HCT116 (cell line): ENCODE data around the gene PTPN7. TPM values are rescaled to one million over a fixed set of nuclear protein-coding genes. Genes with fewer than 3 reads are reported as not detected.

ENCODE experiments used
- ATAC-seq: fragments of 200-7000 bp; cut with Tn5 transposase; 2 replicates; pipeline ENCODE4 v1.9.1; 2020; ENCODE audit warnings: mild to moderate bottlenecking, moderate library complexity
- Bru-seq: library from RNA; stranded (reverse); fragments of 400-500 nt; gene quantifications from one replicate; lab custom pipeline; 2021; lab: Mats Ljungman, UMichigan
- BruChase-seq, 2 experiments: library from RNA; stranded (reverse); fragments of 400-500 nt; gene quantifications; one replicate each; lab custom pipeline; 2021; lab: Mats Ljungman, UMichigan
- BruUV-seq: library from RNA; stranded (reverse); fragments of 400-500 nt; replicated peaks from 2 replicates; lab custom pipeline; 2021; lab: Mats Ljungman, UMichigan
- CTCF ChIA-PET: fragments of 300-600 bp; sonication (Branson Sonifier 250); formaldehyde crosslinking; loops from one replicate; lab custom pipeline; 2021; ENCODE audit warnings: antibody characterized with exemption; lab: Charles Lee
- POLR2A ChIA-PET: fragments of 300-600, 350-600 bp; sonication (Branson Sonifier 250); formaldehyde crosslinking; loops from one replicate; lab custom pipeline; 2021; ENCODE audit warnings: antibody characterized with exemption; lab: Charles Lee
- RAD21 ChIA-PET, 2 experiments: fragments of 300-600 bp; sonication (Branson Sonifier 250); formaldehyde crosslinking; loops; one replicate each; lab custom pipeline; 2023; ENCODE audit warnings: low total read pairs in 2 of 2; ENCODE audit not compliant: uncharacterized antibody in 2 of 2, unreplicated experiment in 2 of 2, low non-redundant PET in 1 of 2; lab: Charles Lee
- DNase-seq: peaks from one replicate; pipeline ENCODE4 v3.0.0-alpha.2; 2010; ENCODE audit warnings: low read depth, low spot score
- H2AFZ ChIP-seq: fragments of 200-600 bp; shearing (Covaris generic), sonication (generic); 2 replicates; pipeline ENCODE4 v1.6.1; 2017; ENCODE audit warnings: low read depth, mixed run types, mixed read lengths, antibody characterized with exemption, low read length; ENCODE audit not compliant: poor library complexity, severe bottlenecking
- H3K27ac ChIP-seq: 2 replicates; pipeline ENCODE4 v1.5.1; 2012; ENCODE audit warnings: low read depth, low read length
- H3K27me3 ChIP-seq: fragments of 200-600 bp; sonication (generic); 2 replicates; pipeline ENCODE4 v1.6.1; 2016; ENCODE audit warnings: mixed run types, low read length, mixed read lengths; ENCODE audit not compliant: insufficient read depth
- H3K36me3 ChIP-seq, 2 experiments: fragments of 200-500 bp in 1 of 2; fragments of 200-600 bp in 1 of 2; sonication (Bioruptor generic) in 1 of 2; sonication (generic) in 1 of 2; 2 replicates each; pipeline versions ENCODE4 v1.5.1 to v1.6.1; 2014 to 2016; ENCODE audit warnings: low read length in 2 of 2, inconsistent platforms in 1 of 2, mixed read lengths in 1 of 2, mixed run types in 1 of 2; ENCODE audit not compliant: insufficient read depth in 2 of 2, control insufficient read depth in 1 of 2
- H3K4me1 ChIP-seq, 2 experiments: fragments of 200-600 bp in 1 of 2; sonication (generic) in 1 of 2; 2 replicates each; pipeline versions ENCODE4 v1.5.1 to v1.6.1; 2012 to 2017; ENCODE audit warnings: low read length in 2 of 2, inconsistent platforms in 1 of 2, mild to moderate bottlenecking in 1 of 2, mixed read lengths in 1 of 2, mixed run types in 1 of 2, moderate library complexity in 1 of 2; ENCODE audit not compliant: insufficient read depth in 2 of 2, control insufficient read depth in 1 of 2
- H3K4me2 ChIP-seq: fragments of 200-600 bp; sonication (generic); 2 replicates; pipeline ENCODE4 v1.6.1; 2017; ENCODE audit warnings: mixed run types, low read length, mixed read lengths
- H3K4me3 ChIP-seq, 2 experiments: fragments of 200-600 bp in 1 of 2; sonication (generic) in 1 of 2; replicated peaks in 1 of 2; 2 replicates each; pipeline ENCODE4 v1.5.1; 2011 to 2016; ENCODE audit warnings: low read length in 2 of 2, control low read depth in 1 of 2, low read depth in 1 of 2, mild to moderate bottlenecking in 1 of 2, mixed read lengths in 1 of 2, mixed run types in 1 of 2
- H3K79me2 ChIP-seq: fragments of 200-600 bp; sonication (generic); 2 replicates; pipeline ENCODE4 v1.6.1; 2017; ENCODE audit warnings: mild to moderate bottlenecking, mixed run types, low read length, moderate library complexity, mixed read lengths; ENCODE audit not compliant: insufficient read depth
- H3K9ac ChIP-seq: fragments of 200-600 bp; sonication (generic); 2 replicates; pipeline ENCODE4 v1.6.1; 2016; ENCODE audit warnings: low read length, mixed read lengths
- H3K9me2 ChIP-seq: fragments of 200-600 bp; sonication (generic), shearing (Covaris generic); 2 replicates; pipeline ENCODE4 v1.6.1; 2017; ENCODE audit warnings: mixed run types, mild to moderate bottlenecking, moderate library complexity; ENCODE audit not compliant: insufficient read depth
- H3K9me3 ChIP-seq, 2 experiments: fragments of 200-500 bp in 1 of 2; fragments of 200-600 bp in 1 of 2; sonication (Bioruptor generic) in 1 of 2; sonication (generic) in 1 of 2; 2 replicates each; pipeline ENCODE4 v1.6.1; 2014 to 2017; ENCODE audit warnings: low read length in 2 of 2, mixed read lengths in 2 of 2, inconsistent platforms in 1 of 2, low read depth in 1 of 2, mild to moderate bottlenecking in 1 of 2, mixed run types in 1 of 2, moderate library complexity in 1 of 2; ENCODE audit not compliant: control insufficient read depth in 1 of 2, insufficient read depth in 1 of 2
- H4K20me1 ChIP-seq: fragments of 200-600 bp; sonication (generic), shearing (Covaris generic); 2 replicates; pipeline ENCODE4 v1.6.1; 2017; ENCODE audit warnings: mixed run types, mild to moderate bottlenecking, moderate library complexity; ENCODE audit not compliant: insufficient read depth
- ATF3 ChIP-seq: IDR thresholded peaks from 2 replicates; pipeline ENCODE4 v1.6.1; 2012
- CTCF ChIP-seq, 3 experiments: fragments of 200-600 bp in 1 of 3; sonication (generic) in 1 of 3; IDR thresholded peaks in 2 of 3; conservative IDR thresholded peaks in 1 of 3; 2 replicates each; pipeline ENCODE4 v1.5.1; 2012 to 2017; ENCODE audit warnings: low read depth in 2 of 3, low read length in 2 of 3, antibody characterized with exemption in 1 of 3, borderline replicate concordance in 1 of 3, control low read depth in 1 of 3, mild to moderate bottlenecking in 1 of 3, mixed read lengths in 1 of 3, mixed run types in 1 of 3, moderate library complexity in 1 of 3; ENCODE audit not compliant: insufficient read depth in 1 of 3
- EGR1 ChIP-seq: IDR thresholded peaks from 2 replicates; pipeline ENCODE4 v1.6.1; 2012; ENCODE audit warnings: low read depth
- MAX ChIP-seq: IDR thresholded peaks from 2 replicates; pipeline ENCODE4 v1.6.1; 2012
- SP1 ChIP-seq: IDR thresholded peaks from 2 replicates; pipeline ENCODE4 v1.6.1; 2012; ENCODE audit warnings: low read depth
- intact Hi-C: fragments of 100-400 bp; cut with micrococcal nuclease; formaldehyde crosslinking; loops from 2 replicates; pipeline ENCODE4 v1.10.0; 2022
- long read RNA-seq: library from polyadenylated mRNA; unstranded; transcript quantifications from one replicate; pipeline ENCODE4 v2.0.0, GENCODE V29; 2021; ENCODE audit not compliant: unreplicated experiment
- polyA plus RNA-seq: library from polyadenylated mRNA; unstranded; fragments of >200 nt; gene quantifications from 2 replicates; pipeline ENCODE4 v1.2.1, GENCODE V29; 2012; ENCODE audit warnings: missing spikeins
- total RNA-seq: library from RNA; stranded (reverse); gene quantifications from one replicate; pipeline ENCODE4 v1.2.1, GENCODE V29; 2021; ENCODE audit not compliant: unreplicated experiment

PTPN7 gene
- total RNA-seq: 0.76 TPM
- 0.12 and 0.25 TPM in 2 replicates for polyA plus RNA-seq
- percentile 11 among the genes with signal in this experiment for Bru-seq, nascent RNA
- BruChase-seq, experiment 1, labeled RNA remaining after a 6-hour chase: percentile 11 among the genes with signal in this experiment
- percentile 16 among the genes with signal in this experiment for BruChase-seq, experiment 2, labeled RNA remaining after a 2-hour chase
- long read RNA-seq, partial matches to known transcripts: 0 of 1 reads
- long read RNA-seq, other reads (novel, unspliced or antisense): 0 of 1 reads

- peak; percentile 58 for ATAC-seq
- Histone ChIP-seq H3K9me2 (no peaks in the 10 kb centered on the region), H3K4me3 (no peak within 1 kb of the TSS), H4K20me1 (no peaks in the 10 kb centered on the region), H3K9ac (no peak within 1 kb of the TSS), H3K79me2 (no peaks in the 10 kb centered on the region), H3K4me2 (peak within 1 kb of the TSS; percentile 12; the same call in 1 of the 2 replicates), H3K27me3 (no peaks in the 10 kb centered on the region)
- no TSS peak for BruUV-seq
- POLR2A ChIA-PET: no interaction called here
- CTCF ChIA-PET: no interaction called here
- intact Hi-C loops: no loop called here
- RAD21 ChIA-PET: no interaction called here
- TF ChIP-seq SP1 (no peak), MAX (no peak), ATF3 (no peak), EGR1 (peak; percentile 84), CTCF (IDR thresholded peaks at IDR 0.05 in 2 of 3, conservative IDR thresholded peaks at IDR 0.05 in 1 of 3; ENCODE audit: borderline replicate concordance in 1 of 3, insufficient read depth in 1 of 3, low read depth in 2 of 3, low read length in 2 of 3) (0 out of 6 replicates have a peak, but pooled peaks of 1 of the 3 experiments have one; percentile 13)
- TF ChIP-seq, all 23 proteins: peak for 2
- no peak within 1 kb of the TSS for H3K27ac ChIP-seq
- H3K9me3 ChIP-seq: no peaks in the 10 kb centered on the region
- no peak within 1 kb of the TSS for H2AFZ ChIP-seq
- no peaks in the 10 kb centered on the region for H3K36me3 ChIP-seq
- no peak for DNase-seq
- H3K4me1 ChIP-seq: peaks cover 10 to 12% of the 10 kb centered on the region in 2 experiments; a peak in 3 of 4 replicates
Observed at GRCh38 chr1:202160377-202160940, at the start of gene PTPN7. Gene PTPN7 (minus strand): TSS chr1:202160602. CDS start chr1:202159402, 1,200 bp downstream.
